HG03064 (cell line): ENCODE measurements around the gene SEMA4A.
"Not testable (repeated sequence)": the region's sequence is repeated elsewhere in the genome, so short reads cannot be mapped to it uniquely, and the experiment has no call there.

ENCODE experiments used
- ATAC-seq: cut with Tn5 transposase; IDR thresholded peaks from one replicate; pipeline ENCODE4 v1.9.1; 2021; ENCODE audit warnings: low read depth; ENCODE audit not compliant: unreplicated experiment

Gene SEMA4A

DNA sequence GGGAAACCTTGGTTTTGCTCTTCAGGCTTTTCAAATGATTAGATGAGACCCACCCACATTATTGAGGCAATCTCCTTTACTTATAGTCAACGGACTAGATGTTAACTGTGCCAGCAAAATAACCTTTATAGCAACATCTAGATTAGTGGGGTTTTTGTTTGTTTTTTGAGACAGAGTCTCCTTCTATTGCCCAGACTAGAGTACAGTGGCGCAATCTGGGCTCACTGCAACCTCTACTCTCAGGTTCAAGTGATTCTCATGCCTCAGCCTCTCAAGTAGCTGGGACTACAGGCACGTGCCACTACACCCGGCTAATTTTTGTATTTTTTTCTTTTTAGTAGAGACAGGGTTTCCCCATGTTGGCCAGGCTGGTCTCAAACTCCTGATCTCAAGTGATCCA lies 36.9 kb downstream of the SEMA4A start:
- not testable (repeated sequence) for ATAC-seq

DNA sequence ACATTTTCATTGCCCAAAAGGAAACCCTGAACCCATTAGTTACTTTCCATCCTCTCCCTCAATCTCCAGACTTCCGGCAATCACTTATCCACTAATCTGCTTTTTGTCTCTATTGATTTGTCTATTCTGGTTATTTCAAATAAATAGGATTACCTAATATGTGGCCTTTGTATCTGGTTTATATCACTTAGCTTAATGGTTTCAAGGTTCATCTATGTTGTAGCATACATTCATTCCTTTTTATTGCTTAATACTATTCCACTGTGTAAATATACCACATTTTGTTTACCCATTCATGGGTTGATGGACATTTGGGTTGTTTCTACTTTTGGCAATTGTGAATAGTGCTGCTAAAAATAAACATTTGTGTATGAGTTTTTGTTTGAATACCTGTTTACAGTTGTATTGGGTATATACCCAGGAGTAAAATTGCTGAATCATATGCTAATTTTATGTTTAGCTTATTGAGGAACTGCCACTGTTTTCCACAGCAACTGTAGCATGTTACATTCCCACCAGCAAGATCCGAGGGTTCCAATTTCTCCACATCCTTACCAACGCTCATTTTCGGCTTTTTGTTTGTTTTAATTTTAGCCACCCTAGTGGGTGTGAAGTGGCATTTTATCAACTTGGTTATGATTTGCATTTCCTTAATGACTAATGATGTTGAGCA lies 38.0 kb downstream of the SEMA4A start:
- ATAC-seq, result no peak

DNA sequence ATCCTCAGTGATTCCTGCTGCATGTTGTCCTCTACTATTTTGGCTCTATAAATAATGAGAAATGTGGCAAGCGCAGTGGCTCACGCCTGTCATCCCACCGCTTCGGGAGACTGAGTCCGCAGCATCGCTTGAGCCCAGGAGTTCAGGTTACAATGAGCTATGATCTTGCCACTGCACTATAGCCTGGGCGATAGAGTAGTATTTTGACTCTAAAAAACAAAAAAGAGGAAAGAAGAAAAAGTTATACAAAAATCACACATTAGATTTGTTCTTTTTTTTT lies 39.8 kb downstream of the SEMA4A start:
- ATAC-seq, result no peak

DNA sequence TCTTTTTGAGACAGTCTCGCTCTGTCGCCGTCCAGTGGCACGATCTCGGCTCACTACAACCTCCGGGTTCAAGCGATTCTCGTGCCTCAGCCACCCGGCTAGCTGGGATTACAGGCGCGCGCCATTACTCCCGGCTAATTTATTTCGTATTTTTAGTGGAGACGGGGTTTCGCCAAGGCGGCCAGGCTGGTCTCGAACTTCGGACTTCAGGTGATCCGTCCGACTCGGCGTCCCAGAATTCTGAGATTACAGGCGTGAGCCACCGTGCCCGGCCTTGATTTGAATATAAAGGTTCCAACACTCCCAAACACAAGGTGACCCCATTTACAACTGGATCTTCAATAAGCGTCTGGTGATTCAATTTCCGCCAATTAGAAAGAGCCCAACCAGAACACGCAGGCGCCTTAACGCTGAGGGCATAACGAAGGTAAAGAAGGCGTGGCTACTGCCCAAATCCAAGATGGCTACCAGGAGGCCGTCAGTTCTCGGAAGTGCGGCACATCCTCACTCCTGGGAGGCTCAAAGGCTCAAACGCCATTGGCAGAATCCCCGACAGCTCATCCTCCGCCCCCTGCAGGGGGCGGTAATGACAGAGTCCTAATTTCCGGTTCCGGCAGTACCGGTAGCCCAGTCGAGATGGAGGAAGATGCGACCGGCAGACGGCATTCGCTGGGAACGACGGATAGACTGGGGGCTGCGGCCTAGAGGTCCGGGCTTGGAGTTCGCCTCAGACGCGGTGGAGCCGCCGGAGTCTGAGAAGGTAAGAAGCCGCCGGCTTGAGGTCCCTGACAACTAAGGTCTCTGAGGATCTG lies 40.3 kb downstream of the SEMA4A start, which contains the start of gene SLC25A44:
TSS of gene SLC25A44 (plus strand) at position 617 of the 812 bp plus-strand sequence. CDS start 5,744 bp downstream, outside the sequence.
- ATAC-seq, result peak; percentile 81

DNA sequence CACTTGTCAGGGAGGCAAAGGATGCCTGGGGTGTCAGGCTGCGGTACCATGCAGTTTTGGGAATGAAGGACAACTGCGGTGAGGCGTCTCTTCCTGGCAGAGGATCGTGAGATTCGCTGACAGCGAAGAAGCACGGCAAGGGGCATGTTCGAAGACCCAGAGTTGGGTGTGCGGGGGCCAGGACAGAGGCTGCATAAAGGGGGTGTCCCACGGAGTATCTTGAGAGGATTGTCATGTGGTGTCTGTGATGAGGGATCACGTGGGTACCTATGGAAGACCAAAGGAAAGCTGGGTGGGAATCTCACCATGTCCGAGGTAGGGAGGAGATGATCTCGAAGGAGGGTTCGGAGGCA lies 40.9 kb downstream of the SEMA4A start:
- no peak for ATAC-seq

DNA sequence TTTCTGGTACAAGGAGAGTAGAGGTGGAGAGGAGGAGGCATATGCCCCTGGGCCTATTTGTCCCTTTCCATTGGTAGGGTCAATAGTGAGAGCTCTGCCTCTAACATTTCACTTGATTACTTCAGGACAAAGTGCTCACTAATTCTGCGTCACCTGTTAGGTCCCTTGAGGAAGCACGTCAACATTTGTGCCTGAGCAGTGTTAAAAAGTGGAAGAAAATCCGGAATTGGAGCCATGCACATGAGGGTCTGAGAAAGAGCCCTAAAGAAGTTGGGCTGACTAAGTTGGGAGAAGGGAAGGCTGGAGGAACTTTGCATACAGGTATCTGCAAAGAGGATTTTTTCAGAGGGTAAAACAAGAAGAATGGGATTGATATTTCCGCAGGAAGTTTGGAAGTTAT lies 42.5 kb downstream of the SEMA4A start:
- no peak for ATAC-seq

DNA sequence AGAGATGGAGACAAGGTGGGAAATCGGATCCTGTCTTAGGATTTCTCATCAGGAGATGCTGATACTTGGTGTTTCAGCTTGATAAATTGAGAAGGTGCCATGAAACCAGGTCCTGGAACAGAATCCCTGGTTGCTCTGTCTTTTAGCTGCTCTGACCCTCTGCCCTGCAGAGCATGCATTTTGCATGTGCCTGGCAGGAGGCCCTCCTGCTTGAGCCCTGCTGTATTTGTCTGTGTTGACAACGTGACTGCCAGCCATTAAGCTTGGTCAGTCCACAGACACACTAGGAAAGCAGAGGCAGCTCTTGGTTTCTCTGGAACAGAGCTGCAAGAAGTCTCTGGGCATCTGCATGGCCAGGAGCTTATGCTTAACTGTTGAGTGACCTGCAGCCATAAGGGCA lies 43.1 kb downstream of the SEMA4A start:
- no peak for ATAC-seq

DNA sequence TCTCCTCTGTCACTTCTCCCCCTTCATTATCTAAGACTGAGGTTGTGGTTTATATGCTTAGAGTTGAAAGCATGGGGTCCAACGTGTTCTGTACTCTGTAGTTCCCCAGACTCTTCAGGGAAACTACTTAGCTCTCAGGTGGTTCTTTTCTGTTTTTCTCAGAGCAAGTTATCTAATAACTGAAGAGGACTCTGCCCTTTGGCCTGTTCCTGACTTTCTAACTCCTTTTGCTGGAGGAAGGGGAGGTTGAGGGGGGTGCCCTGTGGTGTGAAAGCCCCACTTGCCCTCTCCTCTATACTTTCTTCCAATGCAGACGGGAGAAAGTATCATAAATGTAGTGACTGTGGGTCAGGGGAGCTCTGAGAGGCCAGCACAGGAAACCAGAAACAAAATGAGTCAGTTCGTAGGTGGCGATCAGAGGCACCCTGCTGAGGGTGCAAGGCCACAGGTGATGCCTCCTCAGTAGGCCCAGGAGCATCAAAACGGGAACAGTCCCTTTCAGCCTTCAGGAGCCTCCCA lies 45.5 kb downstream of the SEMA4A start:
- ATAC-seq, result no peak

DNA sequence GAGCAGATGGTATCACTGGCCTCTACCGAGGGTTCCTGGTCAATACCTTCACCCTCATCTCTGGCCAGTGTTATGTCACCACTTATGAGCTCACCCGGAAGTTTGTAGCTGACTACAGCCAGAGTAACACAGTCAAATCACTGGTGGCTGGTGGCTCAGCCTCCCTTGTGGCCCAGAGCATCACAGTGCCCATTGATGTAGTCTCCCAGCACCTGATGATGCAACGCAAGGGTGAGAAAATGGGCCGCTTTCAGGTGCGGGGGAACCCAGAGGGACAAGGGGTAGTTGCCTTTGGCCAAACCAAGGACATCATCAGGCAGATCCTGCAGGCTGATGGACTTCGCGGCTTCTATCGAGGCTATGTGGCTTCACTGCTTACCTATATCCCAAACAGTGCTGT lies 46.7 kb downstream of the SEMA4A start:
- no peak for ATAC-seq

DNA sequence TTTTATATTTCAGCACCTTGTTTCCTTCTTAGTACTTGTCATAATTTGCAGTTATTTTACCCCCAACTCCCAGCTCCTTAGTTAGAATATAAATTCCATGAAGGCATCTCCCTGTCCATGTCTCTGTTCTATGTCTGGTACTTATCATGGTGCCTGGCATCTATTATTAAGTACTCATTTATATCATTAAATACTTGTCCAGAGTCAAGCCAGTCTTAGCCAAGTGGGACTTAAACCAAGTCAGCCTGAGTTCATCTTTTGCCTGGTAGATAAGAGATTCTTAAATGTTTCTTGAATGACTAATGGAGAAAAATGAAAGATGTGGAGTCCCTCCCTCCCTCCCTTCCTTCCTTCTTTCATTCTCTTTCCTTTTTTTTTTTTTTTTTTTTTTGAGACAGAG lies 49.9 kb downstream of the SEMA4A start:
- ATAC-seq, result no peak

DNA sequence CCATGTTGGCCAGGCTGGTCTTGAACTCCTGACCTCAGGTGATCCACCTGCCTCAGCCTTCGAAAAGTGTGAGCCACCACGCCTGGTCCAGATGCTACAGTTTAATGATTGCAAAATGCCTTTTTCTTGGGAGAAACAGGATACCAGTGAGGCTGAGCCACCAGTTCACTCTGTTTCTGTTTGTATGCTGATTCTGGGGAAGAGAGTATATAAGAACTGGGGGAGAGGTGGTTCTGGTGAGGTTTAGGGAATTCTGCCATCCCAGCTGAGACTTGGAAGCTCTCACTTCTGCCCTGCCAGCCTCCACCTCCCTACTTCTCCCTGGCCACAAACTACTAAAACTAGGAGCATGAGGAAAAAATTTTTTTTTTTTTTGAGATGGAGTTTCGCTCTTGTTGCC lies 51.3 kb downstream of the SEMA4A start:
- no peak for ATAC-seq

DNA sequence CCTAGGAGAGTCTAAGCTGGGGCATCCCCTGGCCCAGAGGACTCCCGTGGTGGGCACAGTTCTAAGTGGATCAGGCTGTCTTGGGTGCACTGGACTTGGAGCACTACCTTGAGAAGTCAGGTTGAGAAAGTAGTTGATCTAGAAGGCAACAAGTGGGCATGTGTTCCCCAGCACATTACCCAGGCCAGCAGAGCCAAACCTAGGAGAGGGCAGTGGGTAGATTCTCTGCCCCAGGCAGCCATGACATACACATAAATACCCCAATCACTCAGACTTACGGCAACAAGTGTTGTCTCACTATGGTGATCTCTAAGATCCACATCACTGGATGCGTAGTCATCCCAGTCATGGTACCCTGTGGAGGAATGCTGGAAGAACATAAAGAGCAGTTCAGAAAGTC lies 57.9 kb downstream of the SEMA4A start:
- ATAC-seq, result no peak

DNA sequence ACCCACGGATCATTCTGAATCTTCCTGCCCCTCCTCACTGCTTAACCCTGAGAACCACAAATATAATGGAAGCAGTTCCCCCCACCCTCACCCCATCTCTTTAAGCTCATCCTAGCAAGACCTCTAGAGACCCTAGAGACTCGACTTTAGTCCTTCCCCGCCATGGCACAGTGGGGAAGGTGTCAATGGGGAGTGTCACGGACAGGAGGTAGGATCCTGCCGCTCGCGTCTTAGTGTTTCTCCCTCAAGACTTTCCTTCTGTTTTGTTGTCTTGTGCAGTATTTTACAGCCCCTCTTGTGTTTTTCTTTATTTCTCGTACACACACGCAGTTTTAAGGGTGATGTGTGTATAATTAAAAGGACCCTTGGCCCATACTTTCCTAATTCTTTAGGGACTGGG lies 58.7 kb downstream of the SEMA4A start:
- ATAC-seq, result no peak

DNA sequence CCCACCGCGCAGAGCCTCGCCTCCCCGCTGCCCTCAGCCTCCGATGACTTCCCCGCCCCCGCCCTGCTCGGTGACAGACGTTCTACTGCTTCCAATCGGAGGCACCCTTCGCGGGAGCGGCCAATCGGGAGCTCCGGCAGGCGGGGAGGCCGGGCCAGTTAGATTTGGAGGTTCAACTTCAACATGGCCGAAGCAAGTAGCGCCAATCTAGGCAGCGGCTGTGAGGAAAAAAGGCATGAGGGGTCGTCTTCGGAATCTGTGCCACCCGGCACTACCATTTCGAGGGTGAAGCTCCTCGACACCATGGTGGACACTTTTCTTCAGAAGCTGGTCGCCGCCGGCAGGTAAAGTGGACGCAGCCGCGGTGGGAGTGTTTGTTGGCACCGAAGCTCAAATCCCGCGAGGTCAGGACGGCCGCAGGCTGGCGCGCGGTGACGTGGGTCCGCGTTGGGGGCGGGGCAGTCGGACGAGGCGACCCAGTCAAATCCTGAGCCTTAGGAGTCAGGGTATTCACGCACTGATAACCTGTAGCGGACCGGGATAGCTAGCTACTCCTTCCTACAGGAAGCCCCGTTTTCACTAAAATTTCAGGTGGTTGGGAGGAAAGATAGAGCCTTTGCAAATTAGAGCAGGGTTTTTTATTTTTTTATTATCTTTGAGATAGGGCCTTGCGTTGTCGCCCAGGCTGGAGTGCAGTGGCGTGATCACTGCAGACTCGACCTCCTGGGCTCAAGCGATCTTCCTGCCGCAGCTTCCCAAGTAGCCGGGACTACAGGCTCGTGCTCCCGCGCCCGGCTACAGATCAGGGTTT lies 59.7 kb downstream of the SEMA4A start, which contains the start of gene PMF1:
TSS of gene PMF1 (plus strand) at position 175 of the 811 bp plus-strand sequence. CDS start at position 184, 9 bp downstream.
- ATAC-seq, result peak; percentile 80

DNA sequence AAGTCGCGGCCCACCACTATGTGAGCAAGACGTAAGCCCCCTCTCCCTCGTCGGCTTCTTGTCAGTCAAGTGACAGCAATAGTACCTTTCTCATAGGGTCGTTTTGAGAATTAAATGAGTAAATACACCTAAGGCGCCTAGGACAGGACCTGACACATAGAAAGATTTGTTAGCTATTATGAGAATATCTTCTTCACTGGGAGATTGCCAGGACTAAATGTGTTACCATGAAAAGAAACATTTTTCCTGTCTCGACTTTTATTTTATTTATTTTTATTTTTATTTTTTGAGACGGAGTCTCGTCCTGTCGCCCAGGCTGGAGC lies 60.2 kb downstream of the SEMA4A start:
- ATAC-seq, result no peak

DNA sequence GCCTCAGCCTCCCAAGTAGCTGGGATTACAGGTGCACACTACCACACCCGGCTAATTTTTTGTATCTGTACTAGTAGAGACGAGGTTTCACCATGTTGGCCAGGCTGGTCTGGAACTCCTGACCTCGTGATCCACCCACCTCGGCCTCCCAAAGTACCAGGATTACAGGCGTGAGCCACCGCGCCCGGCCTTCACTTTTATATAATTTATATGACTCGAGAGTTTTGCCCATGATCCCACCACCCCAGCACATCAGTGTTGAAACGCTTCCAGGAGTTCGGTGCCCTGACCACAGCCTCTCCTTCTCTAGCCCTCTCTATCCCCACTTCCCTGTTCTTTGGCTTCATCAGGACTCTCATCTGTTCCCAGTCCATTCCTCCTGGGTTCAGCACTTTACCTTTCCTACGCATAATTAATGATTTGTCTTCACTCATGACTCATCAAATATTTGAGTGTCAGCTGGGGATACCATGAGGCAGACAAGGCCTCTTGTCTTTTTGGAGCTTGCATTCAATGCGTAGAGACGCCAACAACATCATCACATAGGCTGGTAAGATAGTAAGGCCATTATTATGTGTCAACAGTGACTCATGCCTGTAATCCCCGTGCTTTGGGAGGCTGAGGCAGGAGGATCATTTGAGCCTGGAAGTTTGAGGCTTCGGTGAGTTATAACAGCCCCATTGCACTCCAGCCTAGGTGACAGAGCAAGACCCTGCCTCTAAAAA lies 60.8 kb downstream of the SEMA4A start:
- no peak for ATAC-seq

DNA sequence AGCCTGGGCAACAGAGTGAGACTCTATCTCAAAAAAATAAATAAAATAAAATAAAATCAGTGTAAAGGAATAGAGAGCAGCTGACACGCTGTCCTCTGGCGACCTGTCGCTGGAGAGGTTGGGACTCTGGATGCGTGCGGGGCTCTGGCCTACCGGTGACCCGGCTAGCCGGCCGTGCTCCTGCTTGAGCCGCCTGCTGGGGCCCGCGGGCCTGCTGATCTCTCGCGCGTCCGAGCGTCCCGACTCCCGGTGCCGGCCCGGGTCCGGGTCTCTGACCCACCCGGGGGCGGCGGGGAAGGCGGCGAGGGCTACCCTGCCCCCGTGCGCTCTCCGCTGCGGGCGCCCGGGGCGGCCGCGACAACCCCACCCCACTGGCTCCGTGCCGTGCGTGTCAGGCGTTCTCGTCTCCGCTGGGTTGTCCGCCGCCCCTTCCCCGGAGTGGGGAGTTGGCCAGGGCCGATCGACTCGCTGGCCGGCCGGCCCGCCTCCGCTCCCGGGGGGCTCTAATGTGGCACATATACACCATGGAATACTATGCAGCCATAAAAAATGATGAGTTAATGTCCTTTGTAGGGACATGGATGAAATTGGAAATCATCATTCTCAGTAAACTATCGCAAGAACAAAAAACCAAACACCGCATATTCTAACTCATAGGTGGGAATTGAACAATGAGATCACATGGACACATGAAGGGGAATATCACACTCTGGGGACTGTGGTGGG lies 63.1 kb downstream of the SEMA4A start:
- not testable (repeated sequence) for ATAC-seq

DNA sequence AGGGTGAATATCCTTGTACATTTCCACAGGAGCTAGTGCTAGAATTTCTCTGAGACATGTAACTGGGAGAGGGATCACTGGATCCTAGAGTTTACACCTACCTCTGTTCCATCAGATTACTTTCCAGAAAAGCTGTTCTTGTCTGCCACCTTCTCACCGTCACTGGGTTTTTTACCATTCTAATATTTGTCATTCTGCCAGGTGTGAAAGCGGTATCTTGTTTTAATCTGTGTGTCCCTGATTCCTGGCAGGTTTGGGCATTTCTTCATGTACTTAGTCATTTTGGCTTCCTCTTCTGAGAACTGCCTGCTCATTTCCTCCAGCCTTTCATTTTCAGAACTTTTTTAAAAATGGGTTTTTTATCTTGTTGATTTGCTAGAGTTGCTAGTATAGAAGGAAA lies 64.5 kb downstream of the SEMA4A start:
- no peak for ATAC-seq

DNA sequence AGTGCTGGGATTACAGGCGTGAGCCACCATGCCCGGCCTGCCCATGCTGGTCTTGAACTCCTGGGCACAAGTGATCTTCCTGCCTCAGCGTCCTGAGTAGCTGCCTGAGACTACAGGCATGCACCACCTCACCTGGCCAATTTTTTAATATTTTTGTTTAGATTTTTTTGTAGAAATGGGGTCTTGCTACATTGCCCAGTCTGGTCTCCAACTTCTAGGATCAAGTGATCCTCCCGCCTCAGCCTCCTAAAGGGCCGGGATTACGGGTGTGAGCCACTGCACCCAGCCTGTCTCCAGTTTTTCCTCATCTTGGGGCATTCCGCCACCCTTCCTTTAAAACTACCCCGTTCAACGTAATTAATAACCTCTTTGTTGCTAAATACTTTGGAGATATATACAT lies 66.8 kb downstream of the SEMA4A start:
- no peak for ATAC-seq
